Lower lobe of right lung (tissue), 2 donors: ENCODE measurements around the gene ZNF408. TPM values are rescaled to one million over a fixed set of nuclear protein-coding genes. Genes with fewer than 3 reads are reported as not detected.

Source experiments
- ATAC-seq, 2 donors: fragments of 200-7000 bp; cut with Tn5 transposase; one replicate each; pipeline ENCODE4 v1.9.1; 2020 to 2022; ENCODE audit warnings: mild to moderate bottlenecking in 2 of 2, moderate library complexity in 2 of 2
- DNase-seq: peaks from one replicate; pipeline ENCODE4 v3.0.0-alpha.2; 2020
- H3K27ac ChIP-seq: fragments of 200-600 bp; one replicate; pipeline ENCODE4 v1.8.0; 2022
- H3K27me3 ChIP-seq: fragments of 200-600 bp; one replicate; pipeline ENCODE4 v1.8.0; 2022; ENCODE audit warnings: low read depth
- H3K36me3 ChIP-seq: fragments of 200-600 bp; one replicate; pipeline ENCODE4 v1.8.0; 2022; ENCODE audit warnings: mild to moderate bottlenecking
- H3K4me1 ChIP-seq: fragments of 200-600 bp; one replicate; pipeline ENCODE4 v1.8.0; 2022
- H3K4me3 ChIP-seq: fragments of 200-600 bp; one replicate; pipeline ENCODE4 v1.8.0; 2022; ENCODE audit warnings: mild to moderate bottlenecking
- H3K9me3 ChIP-seq: fragments of 200-600 bp; one replicate; pipeline ENCODE4 v1.8.0; 2022
- intact Hi-C: fragments of 100-400 bp; cut with DNase I; formaldehyde crosslinking; loops from one replicate; pipeline ENCODE4 v1.11.0; 2022
- total RNA-seq: library from RNA; stranded (reverse); fragmentation: NEBNext Ultra II Directional; extraction: Animal tissue kit (Norgen Biotek cat#: 25700); gene quantifications from one replicate; pipeline ENCODE4 v1.2.1, GENCODE V29; 2021
- TF ChIP-seq, protein P1 (sequence below): fragments of 200-600 bp; IDR thresholded peaks from one replicate; pipeline ENCODE4 v1.8.0; 2022; ENCODE audit warnings: antibody characterized with exemption, mild to moderate bottlenecking
- donor health status: DM: no; HTN: yes; CAD: no; lungs with severe emphysema.

Gene ZNF408
- total RNA-seq, 1 donor from 2014 or later = 8.6 TPM

DNA sequence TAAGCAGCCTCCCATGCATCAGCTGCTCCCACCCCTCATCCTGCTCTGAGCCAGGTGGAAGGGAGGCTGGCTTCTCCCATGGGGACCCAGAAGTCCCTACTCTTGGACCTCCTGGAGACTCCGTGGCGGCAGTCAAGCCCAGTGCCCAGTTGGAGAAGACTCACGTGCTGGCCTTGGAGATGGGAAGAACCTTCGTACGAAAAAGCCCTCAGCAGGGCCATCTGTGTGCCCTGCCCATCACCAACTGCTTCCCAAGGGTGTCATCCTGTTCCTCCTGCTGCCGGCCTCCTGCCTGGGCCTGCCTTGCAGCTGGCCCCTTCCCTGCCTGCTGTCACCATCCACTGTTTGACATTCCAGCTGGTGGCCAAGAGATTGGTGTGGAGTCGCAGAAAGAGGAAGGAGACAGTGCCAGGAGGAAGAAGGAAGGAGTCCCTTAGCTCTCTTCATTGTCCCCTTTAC is 28.4 kb upstream of the ZNF408 start:
- Histone ChIP-seq H3K4me1 (peaks cover 53% of the 10 kb centered on the region), H3K36me3 (peaks cover 76% of the 10 kb centered on the region), H3K27me3 (no peaks in the 10 kb centered on the region), H3K27ac (peak overlapping the region; percentile 18), H3K4me3 (no peak overlapping the region), H3K9me3 (no peaks in the 10 kb centered on the region)
- intact Hi-C loops = no loop called here
- DNase-seq (no peak), ATAC-seq (no peak)
- TF ChIP-seq, protein P1, sequence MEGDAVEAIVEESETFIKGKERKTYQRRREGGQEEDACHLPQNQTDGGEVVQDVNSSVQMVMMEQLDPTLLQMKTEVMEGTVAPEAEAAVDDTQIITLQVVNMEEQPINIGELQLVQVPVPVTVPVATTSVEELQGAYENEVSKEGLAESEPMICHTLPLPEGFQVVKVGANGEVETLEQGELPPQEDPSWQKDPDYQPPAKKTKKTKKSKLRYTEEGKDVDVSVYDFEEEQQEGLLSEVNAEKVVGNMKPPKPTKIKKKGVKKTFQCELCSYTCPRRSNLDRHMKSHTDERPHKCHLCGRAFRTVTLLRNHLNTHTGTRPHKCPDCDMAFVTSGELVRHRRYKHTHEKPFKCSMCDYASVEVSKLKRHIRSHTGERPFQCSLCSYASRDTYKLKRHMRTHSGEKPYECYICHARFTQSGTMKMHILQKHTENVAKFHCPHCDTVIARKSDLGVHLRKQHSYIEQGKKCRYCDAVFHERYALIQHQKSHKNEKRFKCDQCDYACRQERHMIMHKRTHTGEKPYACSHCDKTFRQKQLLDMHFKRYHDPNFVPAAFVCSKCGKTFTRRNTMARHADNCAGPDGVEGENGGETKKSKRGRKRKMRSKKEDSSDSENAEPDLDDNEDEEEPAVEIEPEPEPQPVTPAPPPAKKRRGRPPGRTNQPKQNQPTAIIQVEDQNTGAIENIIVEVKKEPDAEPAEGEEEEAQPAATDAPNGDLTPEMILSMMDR = no peak

- TF ChIP-seq, protein P1 = no peak
- Histone ChIP-seq H3K4me1 (peaks cover 53% of the 10 kb centered on the region), H3K4me3 (no peak overlapping the region), H3K27ac (peak overlapping the region; percentile 79), H3K36me3 (peaks cover 76% of the 10 kb centered on the region), H3K27me3 (no peaks in the 10 kb centered on the region), H3K9me3 (no peaks in the 10 kb centered on the region)
- intact Hi-C loops = no loop called here
- no peak for DNase-seq
- ATAC-seq = peak; percentile 4 to 12
Observed at GRCh38 chr11:46673713-46674462, 26.9 kb upstream of the ZNF408 start.

GRCh38 chr11:46674463-46675287 is 26.2 kb upstream of the ZNF408 start:
- H3K27me3 ChIP-seq = no peaks in the 10 kb centered on the region
- no peak for DNase-seq
- peak overlapping the region; percentile 79 for H3K27ac ChIP-seq
- H3K4me3 ChIP-seq = no peak overlapping the region
- peaks cover 53% of the 10 kb centered on the region for H3K4me1 ChIP-seq
- H3K36me3 ChIP-seq = peaks cover 76% of the 10 kb centered on the region
- ATAC-seq = peak; percentile 22 to 38
- intact Hi-C loops = no loop called here
- TF ChIP-seq, protein P1 = no peak
- no peaks in the 10 kb centered on the region for H3K9me3 ChIP-seq

GRCh38 chr11:46675288-46675851 is 25.5 kb upstream of the ZNF408 start:
- intact Hi-C loops = no loop called here
- TF ChIP-seq, protein P1 = no peak
- Histone ChIP-seq H3K4me3 (no peak overlapping the region), H3K9me3 (no peaks in the 10 kb centered on the region), H3K27me3 (no peaks in the 10 kb centered on the region), H3K36me3 (peaks cover 76% of the 10 kb centered on the region), H3K4me1 (peaks cover 51% of the 10 kb centered on the region), H3K27ac (peak overlapping the region; percentile 79)
- ATAC-seq = peak; percentile 69 to 72
- no peak for DNase-seq

GRCh38 chr11:46675949-46676348 is 24.9 kb upstream of the ZNF408 start:
- no peak overlapping the region for H3K4me3 ChIP-seq
- H3K36me3 ChIP-seq = peaks cover 76% of the 10 kb centered on the region
- TF ChIP-seq, protein P1 = no peak
- DNase-seq (no peak), ATAC-seq (no peak)
- peaks cover 46% of the 10 kb centered on the region for H3K4me1 ChIP-seq
- H3K9me3 ChIP-seq = no peaks in the 10 kb centered on the region
- intact Hi-C loops = no loop called here
- H3K27me3 ChIP-seq = no peaks in the 10 kb centered on the region
- peak overlapping the region; percentile 79 for H3K27ac ChIP-seq
